DOHH2 (cell line): ENCODE measurements around the gene IFITM10.

ENCODE experiments used
- CTCF ChIP-seq: fragments of 200-600 bp; sonication (generic); IDR thresholded peaks from one replicate; pipeline ENCODE4 v1.5.1; 2014; ENCODE audit warnings: antibody characterized with exemption, mild to moderate bottlenecking, low read depth, low read length; ENCODE audit not compliant: poor library complexity, severe bottlenecking
- EZH2phosphoT487 ChIP-seq: fragments of 200-600 bp; sonication (generic); IDR thresholded peaks from 2 replicates; pipeline ENCODE4 v1.6.1; 2017; ENCODE audit warnings: borderline replicate concordance, mild to moderate bottlenecking, antibody characterized with exemption, low read length, moderate library complexity, mixed read lengths

GRCh38 chr11:1773131-1773993, 23.0 kb upstream of the IFITM10 start:
- TF ChIP-seq CTCF (no peak), EZH2phosphoT487 (no peak)
